GM18873 (cell line): ENCODE results near the gene PLB1.

Source experiments
- ATAC-seq: cut with Tn5 transposase; IDR thresholded peaks from one replicate; pipeline ENCODE4 v1.9.1; 2021; ENCODE audit warnings: mild to moderate bottlenecking, moderate library complexity, moderate number of reproducible peaks; ENCODE audit not compliant: unreplicated experiment, low FRiP score

Gene PLB1

GRCh38 chr2:28557389-28558131 is 61.7 kb downstream of the PLB1 start:
- ATAC-seq, result no peak

GRCh38 chr2:28558158-28558820 is 62.4 kb downstream of the PLB1 start:
- no peak for ATAC-seq

GRCh38 chr2:28558918-28559317 is 63.1 kb downstream of the PLB1 start:
- no peak for ATAC-seq

DNA sequence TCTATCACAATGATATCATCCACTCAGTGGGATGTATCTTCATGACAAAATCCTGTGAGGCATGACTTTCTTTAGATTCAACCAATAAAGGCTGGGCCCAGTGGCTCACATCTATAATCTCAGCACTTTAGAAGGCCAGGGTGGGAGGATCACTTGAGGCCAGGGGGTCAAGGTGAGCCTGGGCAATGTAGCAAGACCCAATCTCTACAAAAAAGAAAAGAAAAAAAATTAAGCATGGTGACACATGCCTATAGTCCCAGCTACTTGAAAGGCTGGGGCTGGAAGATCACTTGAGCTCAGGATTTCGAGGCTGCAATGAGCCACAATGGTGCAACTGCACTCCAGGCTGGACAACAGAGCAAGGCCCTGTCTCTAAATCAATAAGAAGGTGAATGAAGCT is 68.0 kb downstream of the PLB1 start:
- ATAC-seq, result no peak

- ATAC-seq, result no peak
These were observed 68.5 kb downstream of the PLB1 start for GRCh38 chr2:28564346-28564745.

DNA sequence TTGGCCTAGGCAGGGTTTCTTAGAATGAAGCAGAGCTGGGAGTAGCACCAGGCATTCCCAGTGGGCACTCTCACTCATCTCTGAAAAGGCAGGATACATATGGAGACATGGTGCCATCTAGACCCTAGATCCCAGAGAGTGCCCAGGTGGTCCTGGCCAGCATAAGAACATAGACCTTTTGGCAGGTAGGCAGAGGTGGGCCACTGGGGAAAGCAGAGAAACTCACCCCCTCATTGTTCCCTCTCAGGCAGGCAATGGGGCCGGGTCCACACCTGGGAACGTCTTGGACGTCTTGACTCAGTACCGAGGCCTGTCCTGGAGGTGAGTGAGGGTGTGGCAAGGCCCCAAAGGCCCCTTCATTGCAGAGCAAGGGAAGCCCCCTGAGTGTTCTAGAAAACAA is 69.2 kb downstream of the PLB1 start:
- no peak for ATAC-seq

GRCh38 chr2:28565720-28566295 is 69.9 kb downstream of the PLB1 start:
- no peak for ATAC-seq

GRCh38 chr2:28566521-28567041 is 70.7 kb downstream of the PLB1 start:
- ATAC-seq, result peak; percentile 83

- no peak for ATAC-seq
These were observed 71.2 kb downstream of the PLB1 start for GRCh38 chr2:28567061-28567471.

- no peak for ATAC-seq
These were observed 72.2 kb downstream of the PLB1 start for GRCh38 chr2:28568036-28568435.

DNA sequence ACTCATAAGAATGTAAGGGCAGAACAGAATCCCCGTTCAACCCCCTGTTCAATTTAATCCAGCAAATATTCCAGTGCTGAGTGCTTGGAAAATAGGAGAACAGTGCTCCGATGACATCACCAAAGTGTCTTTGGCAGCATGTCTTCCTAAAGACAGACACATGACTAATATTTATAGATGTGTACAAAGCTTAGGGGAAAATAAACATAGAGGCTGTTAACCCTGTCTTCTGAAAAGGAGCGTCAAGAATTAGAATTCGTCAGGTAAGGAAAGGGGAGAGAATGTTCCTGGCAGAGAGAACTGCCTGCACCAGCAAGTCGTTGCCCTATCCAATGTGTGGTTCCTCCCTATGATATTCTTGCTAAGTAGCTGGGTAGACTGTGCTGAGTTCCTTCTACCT is 72.7 kb downstream of the PLB1 start:
- no peak for ATAC-seq

DNA sequence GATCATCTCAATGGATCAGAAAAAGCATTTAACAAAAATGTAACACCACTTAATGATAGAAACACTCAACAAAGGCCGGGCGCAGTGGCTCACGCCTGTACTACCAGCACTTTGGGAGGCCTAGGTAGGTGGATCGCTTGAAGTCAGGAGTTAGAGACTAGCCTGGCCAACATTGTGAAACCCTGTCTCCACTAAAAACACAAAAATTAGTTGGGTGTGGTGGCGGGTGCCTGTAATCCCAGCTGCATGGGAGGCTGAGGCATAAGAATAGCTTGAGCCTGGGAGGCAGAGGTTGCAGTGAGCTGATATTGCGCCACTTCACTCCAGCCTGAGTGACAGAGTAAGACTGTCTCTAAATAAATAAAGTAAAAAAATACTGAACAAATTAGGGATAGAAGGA is 74.6 kb downstream of the PLB1 start:
- ATAC-seq, result no peak

DNA sequence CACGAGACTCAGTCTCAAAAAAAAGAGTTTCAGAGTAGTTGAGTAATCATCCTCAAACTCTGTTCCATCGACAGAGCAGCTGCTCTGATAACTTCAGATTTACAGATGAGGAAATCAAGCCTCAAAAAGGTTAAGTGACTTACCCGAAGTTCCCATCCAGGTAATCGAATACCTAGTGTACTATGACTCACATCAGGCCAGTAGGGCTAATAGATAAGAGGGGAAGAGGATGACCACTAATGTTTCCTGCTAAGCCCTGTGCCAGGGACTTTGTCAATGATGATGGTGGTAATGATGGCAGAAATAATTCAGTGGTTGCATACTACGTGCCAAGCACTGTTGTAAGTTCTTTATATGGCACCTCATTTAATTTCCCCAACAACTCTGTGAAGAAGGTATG is 80.9 kb downstream of the PLB1 start:
- ATAC-seq, result no peak

- no peak for ATAC-seq
These were observed 82.2 kb downstream of the PLB1 start for GRCh38 chr2:28577791-28578680.

- ATAC-seq, result no peak
These were observed 82.9 kb downstream of the PLB1 start for GRCh38 chr2:28578774-28579173.

DNA sequence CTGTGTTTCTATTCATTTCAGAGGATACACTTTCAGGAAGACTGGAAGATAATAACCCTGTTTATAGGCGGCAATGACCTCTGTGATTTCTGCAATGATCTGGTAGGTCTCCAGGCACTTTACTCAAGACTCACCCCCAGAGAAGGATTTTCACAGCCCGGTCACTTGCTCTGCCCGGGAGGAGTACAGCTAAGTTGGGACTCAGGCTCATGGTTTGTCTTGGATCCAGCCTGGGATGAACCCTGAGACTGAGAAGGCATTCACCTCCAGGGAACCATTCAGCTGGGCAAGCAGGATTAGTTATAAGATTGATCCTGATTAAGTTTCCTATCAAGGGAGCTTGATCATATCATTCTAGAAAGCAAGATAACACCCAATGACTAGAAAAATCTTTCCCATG is 83.7 kb downstream of the PLB1 start:
- no peak for ATAC-seq

- ATAC-seq, result no peak
These were observed 84.2 kb downstream of the PLB1 start for GRCh38 chr2:28580078-28580477.

DNA sequence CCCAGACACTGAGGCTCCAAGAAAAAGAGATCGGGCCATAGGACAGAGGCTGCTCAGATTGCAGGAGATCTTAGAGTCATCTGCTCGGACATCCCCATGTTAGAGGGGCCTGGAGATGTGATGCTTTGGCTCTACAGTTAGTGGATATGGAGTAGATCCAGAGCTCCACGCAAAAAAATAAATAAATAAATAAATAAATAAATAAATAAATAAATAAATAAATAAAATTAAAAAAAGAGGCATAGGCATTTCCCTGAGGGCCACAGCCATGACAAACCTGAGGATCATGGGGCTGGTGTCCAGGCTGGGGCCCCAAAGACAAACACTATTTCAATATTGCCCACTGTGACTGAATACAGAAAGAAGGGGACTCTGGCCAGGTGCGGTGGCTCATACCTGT is 85.5 kb downstream of the PLB1 start:
- ATAC-seq, result no peak

DNA sequence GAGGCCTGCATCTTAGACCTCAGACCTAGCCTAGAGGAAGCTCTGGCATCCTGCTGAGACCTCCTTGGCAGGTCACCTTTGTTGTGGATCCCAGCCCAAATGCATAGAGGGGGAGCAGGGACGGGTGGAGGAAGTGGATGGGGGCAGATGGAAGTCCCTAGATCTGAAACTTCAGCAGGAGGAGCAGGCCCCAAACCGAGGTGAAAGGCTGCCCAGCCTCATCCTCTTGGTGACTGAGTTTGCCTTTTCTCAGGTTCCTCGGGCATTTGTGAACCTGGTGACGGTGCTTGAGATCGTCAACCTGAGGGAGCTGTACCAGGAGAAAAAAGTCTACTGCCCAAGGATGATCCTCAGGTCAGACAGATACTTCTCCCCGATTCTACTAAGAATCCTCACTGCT is 86.3 kb downstream of the PLB1 start:
- ATAC-seq, result no peak

- no peak for ATAC-seq
These were observed 86.7 kb downstream of the PLB1 start for GRCh38 chr2:28582595-28582994.
